Pancreas (tissue), 10 donors: Measurements from ENCODE around the gene UBXN6. TPM values are rescaled to one million over a fixed set of nuclear protein-coding genes. Genes with fewer than 3 reads are reported as not detected.

Source experiments
- ATAC-seq, 4 donors: fragments of 200-7000 bp; cut with Tn5 transposase; one replicate each; pipeline versions ENCODE4 v1.8.0 to v1.9.1; 2020; ENCODE audit warnings: mild to moderate bottlenecking in 4 of 4, moderate library complexity in 4 of 4
- DNase-seq, 6 donors: peaks; one replicate each; pipeline ENCODE4 v3.0.0-alpha.2; 2020
- FAIRE-seq: peaks from 2 replicates; lab custom pipeline; 2012; peaks lifted over from hg19 to GRCh38; lab: Jason Lieb, UNC
- H3K27ac ChIP-seq, 4 donors: fragments of 200-600 bp; sonication (generic); 1 replicate in 3 of 4; 2 replicates in 1 of 4; pipeline versions ENCODE4 v1.5.0 to v1.8.0; 2020
- H3K27me3 ChIP-seq, 4 donors: fragments of 200-600 bp; one replicate each; pipeline ENCODE4 v1.8.0; 2021
- H3K36me3 ChIP-seq, 3 donors: fragments of 200-600 bp; sonication (generic) in 1 of 3; one replicate each; pipeline versions ENCODE4 v1.5.0 to v1.8.0; 2020 to 2021
- H3K4me1 ChIP-seq, 3 donors: fragments of 200-600 bp; one replicate each; pipeline ENCODE4 v1.8.0; 2021
- H3K4me3 ChIP-seq, 4 donors: fragments of 200-600 bp; sonication (generic) in 2 of 4; one replicate each; pipeline versions ENCODE4 v1.5.0 to v1.8.0; 2020 to 2021
- H3K9me3 ChIP-seq, 4 donors: fragments of 200-600 bp; one replicate each; pipeline ENCODE4 v1.8.0; 2021
- CTCF ChIP-seq, 4 donors: fragments of 200-600 bp; sonication (generic) in 3 of 4; IDR thresholded peaks; one replicate each; pipeline versions ENCODE4 v1.5.0 to v1.8.0; 2021; ENCODE audit warnings: antibody characterized with exemption in 4 of 4
- WGBS, 2 donors: extraction: QIAGEN DNeasy Blood & Tissue Kit; methylation state at CpG; one replicate each; pipeline ENCODE4 v1.1.7; 2013; 5-methylcytosine and 5-hydroxymethylcytosine counted together
- intact Hi-C, 3 donors: fragments of 100-400 bp; cut with DNase I; formaldehyde crosslinking; loops; one replicate each; pipeline versions ENCODE4 v1.11.1 to v1.14.2; 2022
- polyA plus RNA-seq, 2 donors: library from polyadenylated mRNA; stranded (reverse); fragments of 200-250 nt; gene quantifications; one replicate each; pipeline ENCODE4 v1.2.3, GENCODE V29; 2013
- total RNA-seq, 6 donors: library from RNA; stranded (reverse); fragmentation: NEBNext Ultra II Directional in 4 of 6; extraction: Animal tissue kit (Norgen Biotek cat#: 25700) in 4 of 6; gene quantifications; one replicate each; pipeline versions ENCODE4 v1.2.1 to v1.2.4, GENCODE V29; 2021 to 2023
- donor health status: healthy with polysubstance abuse.
- donor health status: DM: no; HTN: no; CAD: no; lungs with moderate emphysema.
- donor health status: DM: no; HTN: no; CAD: no.
- donor health status: control.
- donor health status: control.
- donor health status: Bipolar disorder and iron deficiency.
- donor health status: DM: yes; HTN: yes; CAD: no.
- donor health status: DM: no; HTN: no; CAD: no.
- donor health status: DM: no; HTN: no; CAD: no.
- donor health status: DM: yes; HTN: yes; CAD: no.

Gene UBXN6
- total and polyA plus RNA-seq, 8 donors = 57.2 to 130 (median 72.2) TPM

- DNase-seq = peak; percentile 69 to 91 (median 84)
- peak; percentile 70 to 84 (median 80) for ATAC-seq
- Histone ChIP-seq H3K27me3 (no peaks in the 10 kb centered on the region), H3K9me3 (no peaks in the 10 kb centered on the region), H3K36me3 (peaks cover 0 to 66% (median 53%) of the 10 kb centered on the region in 3 donors), H3K27ac (peak overlapping the region; percentile 50 to 76 (median 60)), H3K4me1 (peaks cover 3 to 17% (median 8%) of the 10 kb centered on the region in 3 donors), H3K4me3 (no peak overlapping the region)
- WGBS, 2 donors = 42 to 56% methylated on average over 30 of the region's 30 CpGs
- TF ChIP-seq CTCF (IDR thresholded peaks at IDR 0.05) = no peak
- FAIRE-seq = no peak
- intact Hi-C loops = no loop called here
These were observed 9.2 kb downstream of the UBXN6 start for GRCh38 chr19:4448147-4448985.

GRCh38 chr19:4447327-4448146, 10.1 kb downstream of the UBXN6 start:
- TF ChIP-seq CTCF (IDR thresholded peaks at IDR 0.05) = no peak
- H3K9me3 ChIP-seq = no peaks in the 10 kb centered on the region
- intact Hi-C loops = no loop called here
- no peak for ATAC-seq
- peaks cover 3 to 17% (median 8%) of the 10 kb centered on the region in 3 donors for H3K4me1 ChIP-seq
- DNase-seq = peak in 2 of 6 donors; percentile 40 to 66
- H3K36me3 ChIP-seq = peaks cover 0 to 58% (median 46%) of the 10 kb centered on the region in 3 donors
- peak overlapping the region; percentile 50 to 76 (median 58) for H3K27ac ChIP-seq
- WGBS, 2 donors = 91% methylated on average over 27 to 28 of the region's 28 CpGs
- H3K27me3 ChIP-seq = no peaks in the 10 kb centered on the region
- no peak for FAIRE-seq
- no peak overlapping the region for H3K4me3 ChIP-seq

GRCh38 chr19:4446704-4447200, 10.8 kb downstream of the UBXN6 start:
- intact Hi-C loops = no loop called here
- ATAC-seq (no peak), DNase-seq (peak in 2 of 6 donors; percentile 33 to 64), FAIRE-seq (no peak)
- Histone ChIP-seq H3K9me3 (no peaks in the 10 kb centered on the region), H3K4me1 (peaks cover 3 to 17% (median 8%) of the 10 kb centered on the region in 3 donors), H3K36me3 (peaks cover 0 to 50% (median 39%) of the 10 kb centered on the region in 3 donors), H3K27me3 (no peaks in the 10 kb centered on the region), H3K27ac (no peak overlapping the region), H3K4me3 (no peak overlapping the region)
- TF ChIP-seq CTCF (IDR thresholded peaks at IDR 0.05) = no peak
- 88 to 92% methylated on average over 15 of the region's 15 CpGs for WGBS, 2 donors

GRCh38 chr19:4445963-4446703, 11.5 kb downstream of the UBXN6 start:
- no peak for ATAC-seq
- TF ChIP-seq CTCF (IDR thresholded peaks at IDR 0.05) = no peak
- H3K4me1 ChIP-seq = peaks cover 3 to 17% (median 8%) of the 10 kb centered on the region in 3 donors
- no peak for FAIRE-seq
- no peaks in the 10 kb centered on the region for H3K27me3 ChIP-seq
- no peak overlapping the region for H3K27ac ChIP-seq
- peak in 2 of 6 donors; percentile 43 to 69 for DNase-seq
- H3K36me3 ChIP-seq = peaks cover 0 to 44% (median 38%) of the 10 kb centered on the region in 3 donors
- H3K9me3 ChIP-seq = no peaks in the 10 kb centered on the region
- H3K4me3 ChIP-seq = no peak overlapping the region
- WGBS, 2 donors = 94% methylated on average over 54 to 58 of the region's 58 CpGs
- intact Hi-C loops = no loop called here
